ENCODE results near the gene YBEY.

DNA sequence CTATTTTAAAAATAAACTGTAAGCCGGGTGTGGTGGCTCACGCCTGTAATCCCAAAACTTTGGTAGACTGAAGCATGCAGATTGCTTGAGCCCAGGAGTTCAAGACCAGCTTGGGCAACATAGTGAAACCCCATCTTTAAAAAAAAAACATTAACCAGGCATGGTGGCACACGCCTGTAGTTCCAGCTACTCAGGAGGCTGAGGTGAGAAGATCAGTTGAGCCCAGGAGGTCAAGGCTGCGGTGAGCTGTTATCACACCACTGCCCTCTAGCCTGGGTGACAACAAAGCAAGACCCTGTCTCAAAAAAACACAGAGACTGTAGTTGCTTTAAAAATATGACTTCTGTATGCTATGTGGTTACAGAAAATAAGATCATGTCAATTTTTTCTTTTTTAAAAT is 33.3 kb upstream of the YBEY start:
- TF ChIP-seq CTCF (IDR thresholded peaks at IDR 0.05) (no peak), POLR2A (IDR thresholded peaks at IDR 0.05) (no peak)

Measured in vagina (tissue), 2 donors.